Loucy (cell line): Measurements from ENCODE around the gene DCAKD.

Experiments
- EZH2phosphoT487 ChIP-seq: fragments of 200-600 bp; IDR thresholded peaks from 2 replicates; pipeline ENCODE4 v1.6.1; 2018; ENCODE audit warnings: antibody characterized with exemption, mild to moderate bottlenecking, moderate library complexity, borderline replicate concordance
- TF ChIP-seq, protein P1 (sequence below): fragments of 200-600 bp; sonication (generic); conservative IDR thresholded peaks from 2 replicates; pipeline ENCODE4 v1.5.1; 2014; ENCODE audit warnings: mild to moderate bottlenecking, antibody characterized with exemption, low read length

DNA sequence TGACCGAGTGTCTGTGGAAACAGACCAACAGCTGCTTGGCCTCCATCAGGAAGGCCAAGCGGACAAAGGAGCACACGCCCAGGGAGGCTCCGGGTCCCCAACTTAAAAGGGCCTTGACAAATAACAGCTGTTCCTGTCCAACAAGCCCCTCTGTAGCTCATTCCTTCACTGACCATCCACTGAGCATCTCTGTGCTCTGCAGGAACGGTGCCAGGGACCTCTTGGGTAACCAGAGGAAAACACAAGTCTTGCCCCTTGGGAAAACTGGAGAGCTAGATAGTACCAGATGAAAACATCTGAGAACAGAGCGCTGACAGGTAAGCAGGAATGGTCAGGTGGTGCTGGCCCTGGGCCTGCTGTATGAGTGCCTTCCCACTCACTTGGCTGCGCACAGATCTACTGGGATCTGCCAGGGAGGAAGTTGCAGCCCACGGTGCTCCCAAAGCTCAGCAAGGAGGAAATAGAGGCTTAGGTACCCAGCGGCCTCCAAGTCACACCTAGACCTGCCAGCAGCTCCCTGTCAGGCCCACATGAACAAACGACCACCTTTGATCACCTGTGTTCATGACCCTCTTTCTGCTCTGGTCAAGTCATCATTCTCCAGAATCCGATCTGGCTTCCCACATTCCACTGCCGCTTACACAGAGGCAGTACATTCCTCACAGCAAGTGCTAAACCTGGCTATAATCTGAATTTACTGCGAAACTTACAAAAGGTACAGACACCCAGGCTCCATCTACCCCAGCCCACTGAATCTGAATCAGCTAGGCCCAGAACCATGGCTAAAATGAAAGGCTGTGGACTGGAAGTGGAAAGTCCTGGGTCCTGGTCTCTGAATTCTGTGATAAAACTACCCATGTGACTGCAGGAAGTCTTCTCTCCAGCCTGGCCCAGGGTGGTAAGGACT is 12.5 kb downstream of the DCAKD start:
- TF ChIP-seq, protein P1, sequence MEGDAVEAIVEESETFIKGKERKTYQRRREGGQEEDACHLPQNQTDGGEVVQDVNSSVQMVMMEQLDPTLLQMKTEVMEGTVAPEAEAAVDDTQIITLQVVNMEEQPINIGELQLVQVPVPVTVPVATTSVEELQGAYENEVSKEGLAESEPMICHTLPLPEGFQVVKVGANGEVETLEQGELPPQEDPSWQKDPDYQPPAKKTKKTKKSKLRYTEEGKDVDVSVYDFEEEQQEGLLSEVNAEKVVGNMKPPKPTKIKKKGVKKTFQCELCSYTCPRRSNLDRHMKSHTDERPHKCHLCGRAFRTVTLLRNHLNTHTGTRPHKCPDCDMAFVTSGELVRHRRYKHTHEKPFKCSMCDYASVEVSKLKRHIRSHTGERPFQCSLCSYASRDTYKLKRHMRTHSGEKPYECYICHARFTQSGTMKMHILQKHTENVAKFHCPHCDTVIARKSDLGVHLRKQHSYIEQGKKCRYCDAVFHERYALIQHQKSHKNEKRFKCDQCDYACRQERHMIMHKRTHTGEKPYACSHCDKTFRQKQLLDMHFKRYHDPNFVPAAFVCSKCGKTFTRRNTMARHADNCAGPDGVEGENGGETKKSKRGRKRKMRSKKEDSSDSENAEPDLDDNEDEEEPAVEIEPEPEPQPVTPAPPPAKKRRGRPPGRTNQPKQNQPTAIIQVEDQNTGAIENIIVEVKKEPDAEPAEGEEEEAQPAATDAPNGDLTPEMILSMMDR, result no peak
- TF ChIP-seq EZH2phosphoT487, result no peak
